ENCODE results near the gene SULT4A1. TPM values are rescaled to one million over a fixed set of nuclear protein-coding genes. Genes with fewer than 3 reads are reported as not detected.
"Not testable (repeated sequence)": the region's sequence is repeated elsewhere in the genome, so short reads cannot be mapped to it uniquely, and the experiment has no call there.

SULT4A1 gene
- total RNA-seq, 1 experiment from 2014 or later = 15.0 TPM

GRCh38 chr22:43904412-43904811 lies 42.1 kb upstream of the SULT4A1 start:
- H2AFZ ChIP-seq (ENCODE audit: low read length); H3K4me3 Mint-ChIP-seq; H3K4me1 Mint-ChIP-seq; H3K79me2 ChIP-seq (ENCODE audit: insufficient read depth, low read length); H3K27ac ChIP-seq (ENCODE audit: insufficient read length, low read depth, low read length); H3K27me3 ChIP-seq (ENCODE audit: insufficient read depth, low read length); H3K79me1 ChIP-seq (ENCODE audit: insufficient read depth, low read depth, low read length, poor library complexity, severe bottlenecking); H3K56ac ChIP-seq (ENCODE audit: insufficient read length, low read depth, low read length); H3K4me1 ChIP-seq (ENCODE audit: insufficient read depth, low read length); H2BK120ac ChIP-seq (ENCODE audit: low read depth, low read length, poor library complexity, severe bottlenecking); H3K4me2 ChIP-seq (ENCODE audit: insufficient read depth, insufficient read length, low read length); H2BK12ac ChIP-seq (ENCODE audit: insufficient read length, low read depth, low read length); H3K27ac Mint-ChIP-seq; H3K18ac ChIP-seq (ENCODE audit: insufficient read length, low read depth, low read length); H3K23me2 ChIP-seq (ENCODE audit: insufficient read length, low read depth, low read length, poor library complexity, severe bottlenecking); H3K23ac ChIP-seq (ENCODE audit: insufficient read length, low read depth, low read length); H2BK15ac ChIP-seq (ENCODE audit: low read depth, low read length); H3K14ac ChIP-seq (ENCODE audit: insufficient read depth, low read length); H3K9ac ChIP-seq (ENCODE audit: extremely low read depth, insufficient read length, low read length); DNase-seq; H3K9me3 ChIP-seq (ENCODE audit: control insufficient read depth, low read depth, low read length); H4K5ac ChIP-seq (ENCODE audit: insufficient read length, low read depth, low read length); H4K91ac ChIP-seq (ENCODE audit: insufficient read length, low read depth, low read length); H4K20me1 ChIP-seq (ENCODE audit: control insufficient read depth, insufficient read depth, insufficient read length); H3T11ph ChIP-seq (ENCODE audit: low read length); H3K4ac ChIP-seq (ENCODE audit: low read depth, low read length); H4K8ac ChIP-seq (replicated peaks; ENCODE audit: insufficient read length, low read depth, low read length); H2BK20ac ChIP-seq (ENCODE audit: low read depth, low read length, poor library complexity, severe bottlenecking); H2BK5ac ChIP-seq (ENCODE audit: insufficient read length, low read length); H2AK5ac ChIP-seq (ENCODE audit: insufficient read length, low read length): not testable (repeated sequence)
- WGBS (ENCODE audit: extremely low coverage, insufficient read length, low lambda C conversion rate) = no CpG with 5 or more reads among the region's 12 CpGs
- Mint-ChIP-seq H3K9me3 (peaks cover 11% of the 10 kb centered on the region in 2 experiments; a peak in 4 of 5 replicates), H3K36me3 (ENCODE audit: insufficient read depth in 1 of 3, low read depth in 3 of 3) (peaks cover 0 to 11% (median 0%) of the 10 kb centered on the region in 3 experiments; a peak in 3 of 7 replicates), H3K27me3 (ENCODE audit: low read depth) (peaks cover 25% of the 10 kb centered on the region)
- peak; percentile 63 for TF ChIP-seq CTCF (conservative IDR thresholded peaks at IDR 0.05)

- H3K27ac ChIP-seq (ENCODE audit: insufficient read length, low read depth, low read length); H3K79me1 ChIP-seq (ENCODE audit: insufficient read depth, low read depth, low read length, poor library complexity, severe bottlenecking); H3K4me1 ChIP-seq (ENCODE audit: insufficient read depth, low read length): not testable (repeated sequence)
Observed at GRCh38 chr22:43903033-43903432, 40.7 kb upstream of the SULT4A1 start.

More at GRCh38 chr22:43903033-43903432, 40.7 kb upstream of the SULT4A1 start:
- H4K5ac ChIP-seq (ENCODE audit: insufficient read length, low read depth, low read length); H3K23ac ChIP-seq (ENCODE audit: insufficient read length, low read depth, low read length); H3K79me2 ChIP-seq (ENCODE audit: insufficient read depth, low read length); H4K20me1 ChIP-seq (ENCODE audit: control insufficient read depth, insufficient read depth, insufficient read length); H2BK120ac ChIP-seq (ENCODE audit: low read depth, low read length, poor library complexity, severe bottlenecking); DNase-seq; H3K4ac ChIP-seq (ENCODE audit: low read depth, low read length); H3K4me1 Mint-ChIP-seq; H3T11ph ChIP-seq (ENCODE audit: low read length); H3K9me3 ChIP-seq (ENCODE audit: control insufficient read depth, low read depth, low read length); H4K91ac ChIP-seq (ENCODE audit: insufficient read length, low read depth, low read length); H3K9ac ChIP-seq (ENCODE audit: extremely low read depth, insufficient read length, low read length); H2AFZ ChIP-seq (ENCODE audit: low read length); H3K56ac ChIP-seq (ENCODE audit: insufficient read length, low read depth, low read length); H2BK15ac ChIP-seq (ENCODE audit: low read depth, low read length); H2AK5ac ChIP-seq (ENCODE audit: insufficient read length, low read length); H2BK5ac ChIP-seq (ENCODE audit: insufficient read length, low read length); H3K27me3 ChIP-seq (ENCODE audit: insufficient read depth, low read length); H3K18ac ChIP-seq (ENCODE audit: insufficient read length, low read depth, low read length); H3K23me2 ChIP-seq (ENCODE audit: insufficient read length, low read depth, low read length, poor library complexity, severe bottlenecking); H3K4me3 Mint-ChIP-seq; H2BK12ac ChIP-seq (ENCODE audit: insufficient read length, low read depth, low read length); H3K4me2 ChIP-seq (ENCODE audit: insufficient read depth, insufficient read length, low read length); H4K8ac ChIP-seq (replicated peaks; ENCODE audit: insufficient read length, low read depth, low read length); H3K14ac ChIP-seq (ENCODE audit: insufficient read depth, low read length); H2BK20ac ChIP-seq (ENCODE audit: low read depth, low read length, poor library complexity, severe bottlenecking): not testable (repeated sequence)
- WGBS (ENCODE audit: extremely low coverage, insufficient read length, low lambda C conversion rate) = no CpG with 5 or more reads among the region's 12 CpGs
- H3K27ac Mint-ChIP-seq = peak overlapping the region in 1 of 3 experiments; percentile 52; a peak in 1 of 7 replicates
- peaks cover 24% of the 10 kb centered on the region for H3K27me3 Mint-ChIP-seq (ENCODE audit: low read depth)
- H3K36me3 Mint-ChIP-seq (ENCODE audit: insufficient read depth in 1 of 3, low read depth in 3 of 3) = peaks cover 0 to 11% (median 0%) of the 10 kb centered on the region in 3 experiments; a peak in 3 of 7 replicates
- peaks cover 11% of the 10 kb centered on the region in 2 experiments; a peak in 4 of 5 replicates for H3K9me3 Mint-ChIP-seq

All from H9 (cell line).